HCT116 (cell line): ENCODE data around the gene CARD16. TPM values are rescaled to one million over a fixed set of nuclear protein-coding genes. Genes with fewer than 3 reads are reported as not detected.

Experiments
- ATAC-seq: fragments of 200-7000 bp; cut with Tn5 transposase; 2 replicates; pipeline ENCODE4 v1.9.1; 2020; ENCODE audit warnings: mild to moderate bottlenecking, moderate library complexity
- BruUV-seq: library from RNA; stranded (reverse); fragments of 400-500 nt; replicated peaks from 2 replicates; lab custom pipeline; 2021; lab: Mats Ljungman, UMichigan
- CTCF ChIA-PET: fragments of 300-600 bp; sonication (Branson Sonifier 250); formaldehyde crosslinking; loops from one replicate; lab custom pipeline; 2021; ENCODE audit warnings: antibody characterized with exemption; lab: Charles Lee
- POLR2A ChIA-PET: fragments of 300-600, 350-600 bp; sonication (Branson Sonifier 250); formaldehyde crosslinking; loops from one replicate; lab custom pipeline; 2021; ENCODE audit warnings: antibody characterized with exemption; lab: Charles Lee
- RAD21 ChIA-PET, 2 experiments: fragments of 300-600 bp; sonication (Branson Sonifier 250); formaldehyde crosslinking; loops; one replicate each; lab custom pipeline; 2023; ENCODE audit warnings: low total read pairs in 2 of 2; ENCODE audit not compliant: uncharacterized antibody in 2 of 2, unreplicated experiment in 2 of 2, low non-redundant PET in 1 of 2; lab: Charles Lee
- DNase-seq: peaks from one replicate; pipeline ENCODE4 v3.0.0-alpha.2; 2010; ENCODE audit warnings: low read depth, low spot score
- H2AFZ ChIP-seq: fragments of 200-600 bp; shearing (Covaris generic), sonication (generic); 2 replicates; pipeline ENCODE4 v1.6.1; 2017; ENCODE audit warnings: low read depth, mixed run types, mixed read lengths, antibody characterized with exemption, low read length; ENCODE audit not compliant: poor library complexity, severe bottlenecking
- H3K27ac ChIP-seq: 2 replicates; pipeline ENCODE4 v1.5.1; 2012; ENCODE audit warnings: low read depth, low read length
- H3K27me3 ChIP-seq: fragments of 200-600 bp; sonication (generic); 2 replicates; pipeline ENCODE4 v1.6.1; 2016; ENCODE audit warnings: mixed run types, low read length, mixed read lengths; ENCODE audit not compliant: insufficient read depth
- H3K36me3 ChIP-seq, 2 experiments: fragments of 200-500 bp in 1 of 2; fragments of 200-600 bp in 1 of 2; sonication (Bioruptor generic) in 1 of 2; sonication (generic) in 1 of 2; 2 replicates each; pipeline versions ENCODE4 v1.5.1 to v1.6.1; 2014 to 2016; ENCODE audit warnings: low read length in 2 of 2, inconsistent platforms in 1 of 2, mixed read lengths in 1 of 2, mixed run types in 1 of 2; ENCODE audit not compliant: insufficient read depth in 2 of 2, control insufficient read depth in 1 of 2
- H3K4me1 ChIP-seq, 2 experiments: fragments of 200-600 bp in 1 of 2; sonication (generic) in 1 of 2; 2 replicates each; pipeline versions ENCODE4 v1.5.1 to v1.6.1; 2012 to 2017; ENCODE audit warnings: low read length in 2 of 2, inconsistent platforms in 1 of 2, mild to moderate bottlenecking in 1 of 2, mixed read lengths in 1 of 2, mixed run types in 1 of 2, moderate library complexity in 1 of 2; ENCODE audit not compliant: insufficient read depth in 2 of 2, control insufficient read depth in 1 of 2
- H3K4me2 ChIP-seq: fragments of 200-600 bp; sonication (generic); 2 replicates; pipeline ENCODE4 v1.6.1; 2017; ENCODE audit warnings: mixed run types, low read length, mixed read lengths
- H3K4me3 ChIP-seq, 2 experiments: fragments of 200-600 bp in 1 of 2; sonication (generic) in 1 of 2; replicated peaks in 1 of 2; 2 replicates each; pipeline ENCODE4 v1.5.1; 2011 to 2016; ENCODE audit warnings: low read length in 2 of 2, control low read depth in 1 of 2, low read depth in 1 of 2, mild to moderate bottlenecking in 1 of 2, mixed read lengths in 1 of 2, mixed run types in 1 of 2
- H3K79me2 ChIP-seq: fragments of 200-600 bp; sonication (generic); 2 replicates; pipeline ENCODE4 v1.6.1; 2017; ENCODE audit warnings: mild to moderate bottlenecking, mixed run types, low read length, moderate library complexity, mixed read lengths; ENCODE audit not compliant: insufficient read depth
- H3K9ac ChIP-seq: fragments of 200-600 bp; sonication (generic); 2 replicates; pipeline ENCODE4 v1.6.1; 2016; ENCODE audit warnings: low read length, mixed read lengths
- H3K9me2 ChIP-seq: fragments of 200-600 bp; sonication (generic), shearing (Covaris generic); 2 replicates; pipeline ENCODE4 v1.6.1; 2017; ENCODE audit warnings: mixed run types, mild to moderate bottlenecking, moderate library complexity; ENCODE audit not compliant: insufficient read depth
- H3K9me3 ChIP-seq, 2 experiments: fragments of 200-500 bp in 1 of 2; fragments of 200-600 bp in 1 of 2; sonication (Bioruptor generic) in 1 of 2; sonication (generic) in 1 of 2; 2 replicates each; pipeline ENCODE4 v1.6.1; 2014 to 2017; ENCODE audit warnings: low read length in 2 of 2, mixed read lengths in 2 of 2, inconsistent platforms in 1 of 2, low read depth in 1 of 2, mild to moderate bottlenecking in 1 of 2, mixed run types in 1 of 2, moderate library complexity in 1 of 2; ENCODE audit not compliant: control insufficient read depth in 1 of 2, insufficient read depth in 1 of 2
- H4K20me1 ChIP-seq: fragments of 200-600 bp; sonication (generic), shearing (Covaris generic); 2 replicates; pipeline ENCODE4 v1.6.1; 2017; ENCODE audit warnings: mixed run types, mild to moderate bottlenecking, moderate library complexity; ENCODE audit not compliant: insufficient read depth
- ATF3 ChIP-seq: IDR thresholded peaks from 2 replicates; pipeline ENCODE4 v1.6.1; 2012
- CEBPB ChIP-seq: IDR thresholded peaks from 2 replicates; pipeline ENCODE4 v1.6.1; 2012; ENCODE audit warnings: low read depth
- ELF1 ChIP-seq: IDR thresholded peaks from 2 replicates; pipeline ENCODE4 v1.6.1; 2012; ENCODE audit warnings: low read depth, borderline replicate concordance
- EZH2 ChIP-seq: fragments of 200-600 bp; sonication (generic); IDR thresholded peaks from 2 replicates; pipeline ENCODE4 v1.6.1; 2017; ENCODE audit warnings: antibody characterized with exemption, mixed run types
- EZH2phosphoT487 ChIP-seq: fragments of 200-600 bp; IDR thresholded peaks from 2 replicates; pipeline ENCODE4 v1.6.1; 2018; ENCODE audit warnings: antibody characterized with exemption, borderline replicate concordance
- FOSL1 ChIP-seq: IDR thresholded peaks from 2 replicates; pipeline ENCODE4 v1.6.1; 2012; ENCODE audit warnings: low read depth
- JUND ChIP-seq: IDR thresholded peaks from 2 replicates; pipeline ENCODE4 v1.6.1; 2012
- MAX ChIP-seq: IDR thresholded peaks from 2 replicates; pipeline ENCODE4 v1.6.1; 2012
- POLR2A ChIP-seq: IDR thresholded peaks from 2 replicates; pipeline ENCODE4 v1.7.0; 2011; ENCODE audit warnings: borderline replicate concordance; ENCODE audit not compliant: insufficient read depth, insufficient read length; ENCODE audit errors: extremely low read depth
- RAD21 ChIP-seq: IDR thresholded peaks from 2 replicates; pipeline ENCODE4 v1.6.1; 2012; ENCODE audit warnings: low read depth, mild to moderate bottlenecking
- REST ChIP-seq: IDR thresholded peaks from 2 replicates; pipeline ENCODE4 v1.6.1; 2012; ENCODE audit warnings: low read depth
- SIN3A ChIP-seq: IDR thresholded peaks from 2 replicates; pipeline ENCODE4 v1.6.1; 2012; ENCODE audit warnings: low read depth
- SRF ChIP-seq: IDR thresholded peaks from 2 replicates; pipeline ENCODE4 v1.6.1; 2012; ENCODE audit warnings: low read depth
- TCF7L2 ChIP-seq: IDR thresholded peaks from 2 replicates; pipeline ENCODE4 v1.7.0; 2011; ENCODE audit warnings: borderline replicate concordance, inconsistent platforms; ENCODE audit not compliant: insufficient read depth, insufficient read length; ENCODE audit errors: extremely low read depth
- ZBTB33 ChIP-seq: IDR thresholded peaks from 2 replicates; pipeline ENCODE4 v1.6.1; 2011; ENCODE audit warnings: mild to moderate bottlenecking, low read length, moderate library complexity; ENCODE audit not compliant: insufficient replicate concordance; ENCODE audit errors: extremely low read depth
- ZNF274 ChIP-seq: fragments of 200-500 bp; sonication (Bioruptor generic); IDR thresholded peaks from 2 replicates; pipeline ENCODE4 v1.6.1; 2014; ENCODE audit warnings: mild to moderate bottlenecking, low read depth, low read length, inconsistent platforms
- intact Hi-C: fragments of 100-400 bp; cut with micrococcal nuclease; formaldehyde crosslinking; loops from 2 replicates; pipeline ENCODE4 v1.10.0; 2022
- total RNA-seq: library from RNA; stranded (reverse); gene quantifications from one replicate; pipeline ENCODE4 v1.2.1, GENCODE V29; 2021; ENCODE audit not compliant: unreplicated experiment

CARD16 gene
- total RNA-seq, 1 experiment from 2014 or later: not detected

GRCh38 chr11:104991994-104992393 is 53.1 kb downstream of the CARD16 start:
- TF ChIP-seq EZH2: no peak
- no peak for TF ChIP-seq ELF1
- no peak for TF ChIP-seq ATF3
- no peak for TF ChIP-seq MAX
- TF ChIP-seq ZBTB33: no peak
- no peak for TF ChIP-seq FOSL1
- no peak for TF ChIP-seq REST
- TF ChIP-seq JUND: no peak
- TF ChIP-seq ZNF274: no peak
- TF ChIP-seq TCF7L2: no peak
- TF ChIP-seq RAD21: no peak
- TF ChIP-seq EZH2phosphoT487: no peak
- TF ChIP-seq SRF: no peak
- no peak for TF ChIP-seq SIN3A
- no peak for TF ChIP-seq CEBPB
- no peak for TF ChIP-seq POLR2A

More at GRCh38 chr11:104991994-104992393, 53.1 kb downstream of the CARD16 start:
- Histone ChIP-seq H3K4me2 (no peak overlapping the region), H3K9me3 (no peaks in the 10 kb centered on the region), H3K36me3 (no peaks in the 10 kb centered on the region), H3K27ac (no peak overlapping the region), H3K79me2 (no peaks in the 10 kb centered on the region), H3K9me2 (no peaks in the 10 kb centered on the region), H3K9ac (no peak overlapping the region), H2AFZ (no peak overlapping the region), H3K4me1 (no peaks in the 10 kb centered on the region), H3K27me3 (no peaks in the 10 kb centered on the region), H3K4me3 (no peak overlapping the region), H4K20me1 (no peaks in the 10 kb centered on the region)
- no peak for ATAC-seq
- ChIA-PET RAD21 (no interaction called here), POLR2A (no interaction called here), CTCF (no interaction called here)
- DNase-seq: no peak
- no TSS peak for BruUV-seq
- intact Hi-C loops: no loop called here
